H1 (cell line): ENCODE data around the gene P2RX7. TPM values are rescaled to one million over a fixed set of nuclear protein-coding genes. Genes with fewer than 3 reads are reported as not detected.

Source experiments
- CTCF ChIA-PET: fragments of 300-600 bp; sonication (Branson Sonifier 250); formaldehyde crosslinking; loops from one replicate; lab custom pipeline; 2021; ENCODE audit not compliant: partially characterized antibody; lab: Charles Lee
- POLR2A ChIA-PET: fragments of 300-600 bp; sonication (Branson Sonifier 250); formaldehyde crosslinking; loops from one replicate; lab custom pipeline; 2021; ENCODE audit warnings: inconsistent platforms; ENCODE audit not compliant: partially characterized antibody; lab: Charles Lee
- DNase-seq, 2 experiments: peaks; one replicate each; pipeline versions ENCODE4 v3.0.0 to v3.0.0-alpha.2; 2010 to 2022; ENCODE audit warnings: low spot score in 2 of 2, low read depth in 1 of 2, mixed read lengths in 1 of 2
- FAIRE-seq: peaks from 2 replicates; lab custom pipeline; 2011; peaks lifted over from hg19 to GRCh38; lab: Jason Lieb, UNC
- H2AFZ ChIP-seq: 2 replicates; pipeline ENCODE4 v1.8.1; 2012; ENCODE audit warnings: low read length, inconsistent platforms
- H2AK5ac ChIP-seq: 2 replicates; pipeline ENCODE4 v1.6.1; 2013; ENCODE audit warnings: low read depth, low read length
- H2BK120ac ChIP-seq: replicated peaks from 2 replicates; pipeline ENCODE3; 2013; ENCODE audit warnings: low read depth, low read length, inconsistent platforms
- H2BK12ac ChIP-seq: 2 replicates; pipeline ENCODE4 v1.6.1; 2013; ENCODE audit warnings: low read depth, low read length
- H2BK15ac ChIP-seq: 2 replicates; pipeline ENCODE4 v1.6.1; 2013; ENCODE audit warnings: low read length
- H2BK20ac ChIP-seq: 2 replicates; pipeline ENCODE4 v1.6.1; 2013; ENCODE audit warnings: low read length
- H2BK5ac ChIP-seq: 2 replicates; pipeline ENCODE4 v1.6.1; 2013; ENCODE audit warnings: low read depth, low read length
- H3K14ac ChIP-seq: 2 replicates; pipeline ENCODE4 v1.6.1; 2013; ENCODE audit warnings: inconsistent platforms; ENCODE audit not compliant: insufficient read length
- H3K18ac ChIP-seq: 2 replicates; pipeline ENCODE4 v1.6.1; 2013; ENCODE audit warnings: low read length; ENCODE audit errors: extremely low read depth
- H3K23ac ChIP-seq: 2 replicates; pipeline ENCODE4 v1.6.1; 2013; ENCODE audit warnings: inconsistent platforms; ENCODE audit not compliant: insufficient read length
- H3K23me2 ChIP-seq: 2 replicates; pipeline ENCODE4 v1.6.1; 2013; ENCODE audit warnings: low read depth, low read length
- H3K27ac ChIP-seq: 2 replicates; pipeline ENCODE4 v1.6.1; 2011; ENCODE audit warnings: low read depth, low read length, inconsistent platforms
- H3K27me3 ChIP-seq, 4 experiments: replicated peaks in 1 of 4; 1 replicate in 1 of 4; 2 replicates in 3 of 4; pipeline versions ENCODE4 v1.6.1 to v1.8.1; 2011 to 2013; ENCODE audit warnings: low read length in 3 of 4, mild to moderate bottlenecking in 3 of 4, inconsistent platforms in 2 of 4, mixed read lengths in 2 of 4, moderate library complexity in 1 of 4; ENCODE audit not compliant: control insufficient read depth in 3 of 4, insufficient read depth in 3 of 4; ENCODE audit errors: extremely low read depth in 1 of 4
- H3K36me3 ChIP-seq, 4 experiments: 2 replicates each; pipeline versions ENCODE4 v1.6.1 to v1.8.1; 2011 to 2013; ENCODE audit warnings: mild to moderate bottlenecking in 4 of 4, low read length in 3 of 4, moderate library complexity in 2 of 4, control low read depth in 1 of 4, inconsistent platforms in 1 of 4; ENCODE audit not compliant: insufficient read depth in 4 of 4, control insufficient read depth in 2 of 4
- H3K4ac ChIP-seq: replicated peaks from 2 replicates; pipeline ENCODE3; 2013; ENCODE audit warnings: low read length, low read depth, mixed read lengths, inconsistent platforms; ENCODE audit not compliant: insufficient read length
- H3K4me1 ChIP-seq, 4 experiments: replicated peaks in 1 of 4; 1 replicate in 1 of 4; 2 replicates in 3 of 4; pipeline versions ENCODE4 v1.6.1 to v1.8.1; 2011 to 2013; ENCODE audit warnings: low read length in 3 of 4, inconsistent platforms in 2 of 4, mixed read lengths in 1 of 4; ENCODE audit not compliant: insufficient read depth in 4 of 4, control insufficient read depth in 3 of 4
- H3K4me2 ChIP-seq, 2 experiments: 2 replicates each; pipeline versions ENCODE4 v1.6.1 to v1.8.1; 2011 to 2013; ENCODE audit warnings: low read depth in 2 of 2, low read length in 2 of 2, control low read depth in 1 of 2, inconsistent platforms in 1 of 2, mild to moderate bottlenecking in 1 of 2; ENCODE audit not compliant: insufficient read depth in 1 of 2
- H3K4me3 ChIP-seq, 4 experiments: fragments of 200-600, 300-600 bp in 1 of 4; sonication (generic), shearing (Covaris generic), sonication (Bioruptor Twin) in 1 of 4; 2 replicates each; pipeline versions ENCODE4 v1.5.1 to v1.8.1; 2011 to 2016; ENCODE audit warnings: low read length in 4 of 4, low read depth in 3 of 4, control low read depth in 2 of 4, inconsistent platforms in 2 of 4, mild to moderate bottlenecking in 2 of 4, mixed read lengths in 1 of 4, moderate library complexity in 1 of 4; ENCODE audit not compliant: insufficient read depth in 2 of 4; ENCODE audit errors: extremely low read depth in 1 of 4
- H3K56ac ChIP-seq: replicated peaks from 2 replicates; pipeline ENCODE3; 2013; ENCODE audit warnings: low read depth, mild to moderate bottlenecking, mixed read lengths, low read length, inconsistent platforms; ENCODE audit not compliant: insufficient read length
- H3K79me1 ChIP-seq: 2 replicates; pipeline ENCODE4 v1.6.1; 2013; ENCODE audit warnings: low read depth, low read length, control low read depth
- H3K79me2 ChIP-seq, 2 experiments: 2 replicates each; pipeline versions ENCODE4 v1.6.1 to v1.8.1; 2012 to 2013; ENCODE audit warnings: low read length in 2 of 2, mild to moderate bottlenecking in 2 of 2, inconsistent platforms in 1 of 2; ENCODE audit not compliant: insufficient read depth in 2 of 2, control insufficient read depth in 1 of 2
- H3K9ac ChIP-seq, 4 experiments: replicated peaks in 1 of 4; 1 replicate in 1 of 4; 2 replicates in 3 of 4; pipeline versions ENCODE4 v1.6.1 to v1.8.1; 2011 to 2013; ENCODE audit warnings: low read depth in 3 of 4, low read length in 3 of 4, control low read depth in 2 of 4, mild to moderate bottlenecking in 2 of 4, moderate library complexity in 2 of 4, inconsistent platforms in 1 of 4; ENCODE audit errors: extremely low read depth in 1 of 4
- H3K9me3 ChIP-seq, 2 experiments: 2 replicates each; pipeline versions ENCODE4 v1.6.1 to v1.8.1; 2012 to 2013; ENCODE audit warnings: mild to moderate bottlenecking in 2 of 2, moderate library complexity in 2 of 2, control low read depth in 1 of 2, inconsistent platforms in 1 of 2, low read depth in 1 of 2, low read length in 1 of 2, mixed read lengths in 1 of 2; ENCODE audit not compliant: insufficient read depth in 2 of 2
- H4K20me1 ChIP-seq, 2 experiments: replicated peaks in 1 of 2; 2 replicates each; pipeline versions ENCODE3 to v1.8.1; 2011 to 2013; ENCODE audit warnings: inconsistent platforms in 2 of 2, low read length in 2 of 2, mild to moderate bottlenecking in 1 of 2; ENCODE audit not compliant: insufficient read depth in 2 of 2, control insufficient read depth in 1 of 2
- H4K5ac ChIP-seq: 2 replicates; pipeline ENCODE4 v1.6.1; 2013; ENCODE audit warnings: low read length, low read depth, mixed read lengths, inconsistent platforms; ENCODE audit not compliant: insufficient read length
- H4K8ac ChIP-seq: 2 replicates; pipeline ENCODE4 v1.8.0; 2013; ENCODE audit warnings: mild to moderate bottlenecking, moderate library complexity, low read length, inconsistent platforms; ENCODE audit not compliant: insufficient read depth; ENCODE audit errors: extremely low read depth
- H4K91ac ChIP-seq: replicated peaks from 2 replicates; pipeline ENCODE3; 2013; ENCODE audit warnings: low read length, mixed read lengths, inconsistent platforms; ENCODE audit not compliant: insufficient read length
- BACH1 ChIP-seq: IDR thresholded peaks from 2 replicates; pipeline ENCODE4 v1.6.1; 2012; ENCODE audit warnings: low read length, improper control_type of control experiment
- CBX5 ChIP-seq: fragments of 300-800, 300-1000 bp; sonication (generic); IDR thresholded peaks from 2 replicates; pipeline ENCODE4 v1.7.1; 2016; ENCODE audit warnings: antibody characterized with exemption, low read length, low read depth
- CHD2 ChIP-seq: IDR thresholded peaks from 2 replicates; pipeline ENCODE4 v1.6.1; 2012; ENCODE audit warnings: low read length, improper control_type of control experiment
- EZH2 ChIP-seq: fragments of 200-600 bp; sonication (generic); IDR thresholded peaks from 2 replicates; pipeline ENCODE4 v1.7.1; 2012; ENCODE audit warnings: low read depth, mild to moderate bottlenecking, moderate library complexity, low read length, inconsistent platforms; ENCODE audit not compliant: severe bottlenecking
- JUND ChIP-seq: IDR thresholded peaks from 2 replicates; pipeline ENCODE4 v1.6.1; 2011; ENCODE audit warnings: mild to moderate bottlenecking, improper control_type of control experiment, low read length
- PHF8 ChIP-seq: fragments of 200-600 bp; sonication (generic); conservative IDR thresholded peaks from 2 replicates; pipeline ENCODE4 v1.7.1; 2012; ENCODE audit warnings: low read depth, mild to moderate bottlenecking, inconsistent platforms, low read length, moderate library complexity
- RBBP5 ChIP-seq: IDR thresholded peaks from 2 replicates; pipeline ENCODE4 v1.7.1; 2012; ENCODE audit warnings: low read depth, mild to moderate bottlenecking, inconsistent platforms, low read length, moderate library complexity, borderline replicate concordance
- RXRA ChIP-seq: IDR thresholded peaks from 2 replicates; pipeline ENCODE4 v1.6.1; 2011; ENCODE audit warnings: low read depth, mild to moderate bottlenecking, low read length, moderate library complexity; ENCODE audit not compliant: insufficient read depth
- TAF7 ChIP-seq: optimal IDR thresholded peaks from 2 replicates; pipeline ENCODE3; 2011; ENCODE audit warnings: low read depth, mild to moderate bottlenecking, inconsistent platforms, low read length, moderate library complexity, borderline replicate concordance
- TEAD4 ChIP-seq: IDR thresholded peaks from 2 replicates; pipeline ENCODE4 v1.6.1; 2012; ENCODE audit warnings: low read depth, low read length, inconsistent platforms, mixed read lengths
- ZNF274 ChIP-seq: IDR thresholded peaks from 2 replicates; pipeline ENCODE4 v1.7.0; 2012; ENCODE audit warnings: low read length, borderline replicate concordance; ENCODE audit errors: extremely low read depth
- WGBS, 2 experiments: shearing (Covaris generic) in 1 of 2; methylation state at CpG; one replicate each; pipeline versions ENCODE4 v1.1.6 to v1.1.7; 2013 to 2015; ENCODE audit warnings: low lambda C conversion rate in 2 of 2, mixed read lengths in 2 of 2, inconsistent platforms in 1 of 2, low coverage in 1 of 2, missing lambda C conversion rate in 1 of 2; ENCODE audit not compliant: insufficient replicate concordance in 2 of 2, insufficient coverage in 1 of 2, insufficient read length in 1 of 2; ENCODE audit errors: extremely low coverage in 1 of 2, missing lambda C conversion rate in 1 of 2; 5-methylcytosine and 5-hydroxymethylcytosine counted together
- polyA plus RNA-seq, 7 experiments: library from polyadenylated mRNA; depleted of rRNA in 3 of 7; stranded (reverse) in 5 of 7; unstranded in 2 of 7; fragments of >200 nt in 5 of 7; fragments of 200-250 nt in 2 of 7; gene quantifications; 1 replicate in 5 of 7; 2 replicates in 1 of 7; 4 replicates in 1 of 7; pipeline versions ENCODE4 v1.2.1 to v1.2.3, GENCODE V29; 2011 to 2013; ENCODE audit warnings: missing spikeins in 2 of 7, mixed read lengths in 2 of 7
- total RNA-seq: library from RNA; stranded (reverse); fragmentation: NEBNext Ultra II Directional; extraction: Animal tissue kit (Norgen Biotek cat#: 25700); gene quantifications from 2 replicates; pipeline ENCODE4 v1.2.1, GENCODE V29; 2021

Gene P2RX7
- total and polyA plus RNA-seq, 2 of the 8 experiments (the other 6 are each of a cell fraction or from before 2014, with no cell fraction given), result 0.38 to 0.56 TPM

DNA sequence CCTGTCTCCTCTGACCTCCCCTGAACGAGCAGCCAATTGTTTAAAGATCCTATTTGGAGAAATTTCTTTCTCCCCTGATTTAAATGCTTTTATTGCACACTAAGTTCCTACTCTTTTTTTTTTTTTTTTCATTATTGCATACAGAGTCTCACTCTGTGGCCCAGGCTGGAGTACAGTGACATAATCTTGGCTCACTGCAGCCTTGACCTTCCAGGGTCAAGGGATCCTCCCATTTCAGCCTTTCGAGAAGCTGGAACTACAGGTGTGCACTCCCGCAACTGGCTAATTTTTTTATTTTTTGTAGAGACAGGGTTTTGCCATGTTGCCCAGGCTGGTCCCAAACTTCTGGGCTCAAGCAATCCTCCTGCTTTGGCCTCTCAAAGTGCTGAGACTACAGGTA lies 5.2 kb upstream of the P2RX7 start:
- H3K14ac ChIP-seq, result no peak overlapping the region
- H3K27ac ChIP-seq, result no peak overlapping the region
- no peak overlapping the region for H4K5ac ChIP-seq
- no peak overlapping the region for H3K9ac ChIP-seq
- no peak overlapping the region for H3K56ac ChIP-seq
- TF ChIP-seq RBBP5 (no peak), RXRA (no peak), PHF8 (no peak), EZH2 (no peak), TEAD4 (no peak), CHD2 (no peak), CBX5 (no peak), TAF7 (no peak), ZNF274 (no peak), BACH1 (no peak), JUND (no peak)
- H2BK15ac ChIP-seq, result no peak overlapping the region
- no peaks in the 10 kb centered on the region; a peak in 1 of 7 replicates for H3K27me3 ChIP-seq
- no peak overlapping the region for H3K4ac ChIP-seq
- no peak overlapping the region for H3K4me3 ChIP-seq
- no peak overlapping the region for H2BK12ac ChIP-seq
- DNase-seq, result no peak
- ChIA-PET POLR2A (interaction anchor here (0.6 to 1.0 kb wide), 3 partner anchors 8 to 76 kb away, joined by 3 read pairs; no protein-coding TSS in a partner anchor), CTCF (interaction anchor here (1.2 kb wide), 1 partner anchor 12 kb away, joined by 3 read pairs; no protein-coding TSS in a partner anchor)
- H3K79me1 ChIP-seq, result no peaks in the 10 kb centered on the region
- H3K18ac ChIP-seq, result no peak overlapping the region
- H4K91ac ChIP-seq, result no peak overlapping the region
- no peaks in the 10 kb centered on the region for H4K20me1 ChIP-seq
- H3K36me3 ChIP-seq, result no peaks in the 10 kb centered on the region
- no peak overlapping the region for H4K8ac ChIP-seq
- H2BK5ac ChIP-seq, result no peak overlapping the region
- no peaks in the 10 kb centered on the region for H3K4me1 ChIP-seq
- no peak overlapping the region for H2BK120ac ChIP-seq
- WGBS, 2 experiments, result 89% methylated on average over 3 of the region's 3 CpGs; no CpG with 5 or more reads in 1 of the 2 experiments
- no peaks in the 10 kb centered on the region for H3K9me3 ChIP-seq
- no peak for FAIRE-seq
- H2AFZ ChIP-seq, result no peak overlapping the region
- no peak overlapping the region for H2AK5ac ChIP-seq
- H2BK20ac ChIP-seq, result no peak overlapping the region
- H3K4me2 ChIP-seq, result no peak overlapping the region
- H3K23ac ChIP-seq, result no peak overlapping the region
- H3K79me2 ChIP-seq, result no peaks in the 10 kb centered on the region
- no peaks in the 10 kb centered on the region for H3K23me2 ChIP-seq
